ENCODE results near the gene SYNPR. TPM values are rescaled to one million over a fixed set of nuclear protein-coding genes. Genes with fewer than 3 reads are reported as not detected.

SYNPR gene
- total RNA-seq, 3 donors from 2014 or later = not detected

DNA sequence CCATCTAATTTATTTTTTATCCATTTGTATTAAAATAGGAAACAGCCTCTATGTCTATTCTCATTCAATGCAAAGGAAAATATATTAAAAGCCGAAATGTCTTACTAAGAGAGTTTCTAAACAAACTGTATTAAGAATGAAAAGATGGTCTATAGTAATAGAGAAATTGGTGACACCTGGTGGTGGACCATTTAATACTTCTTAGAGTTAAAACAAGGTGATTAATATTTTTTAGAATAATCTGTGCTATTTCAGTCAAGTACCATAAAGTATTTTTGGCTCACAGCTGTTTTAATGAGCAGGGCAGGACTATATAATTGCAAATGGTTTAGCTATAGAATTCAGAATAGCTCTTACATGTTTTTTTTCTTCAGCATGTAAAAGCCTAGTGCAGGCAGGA lies 55.7 kb downstream of the SYNPR start:
- Histone ChIP-seq H3K36me3 (no peaks in the 10 kb centered on the region), H3K27me3 (no peaks in the 10 kb centered on the region), H3K4me1 (no peaks in the 10 kb centered on the region), H3K27ac (no peak overlapping the region), H3K9me3 (no peaks in the 10 kb centered on the region), H3K4me3 (no peak overlapping the region)
- no peak for DNase-seq (ENCODE audit: low spot score in 2 of 2)
- intact Hi-C loops (cut with DNase I; ENCODE audit: low total_unique reads) = no loop called here
- TF ChIP-seq POLR2AphosphoS5 (IDR thresholded peaks at IDR 0.05) (no peak), POLR2A (IDR thresholded peaks at IDR 0.05) (no peak), CTCF (IDR thresholded peaks at IDR 0.05) (no peak)

GRCh38 chr3:63338351-63338750 lies 60.2 kb downstream of the SYNPR start:
- no peaks in the 10 kb centered on the region for H3K36me3 ChIP-seq
- H3K27ac ChIP-seq = no peak overlapping the region
- no peak for DNase-seq (ENCODE audit: low spot score in 2 of 2)
- no peak for TF ChIP-seq POLR2A (IDR thresholded peaks at IDR 0.05)
- no peak for TF ChIP-seq POLR2AphosphoS5 (IDR thresholded peaks at IDR 0.05)
- TF ChIP-seq CTCF (IDR thresholded peaks at IDR 0.05) = no peak
- no peak overlapping the region for H3K4me3 ChIP-seq
- no peaks in the 10 kb centered on the region for H3K27me3 ChIP-seq
- no peaks in the 10 kb centered on the region for H3K4me1 ChIP-seq
- H3K9me3 ChIP-seq = peaks cover 0 to 6% of the 10 kb centered on the region in 2 donors
- intact Hi-C loops (cut with DNase I; ENCODE audit: low total_unique reads) = no loop called here

- Histone ChIP-seq H3K36me3 (no peaks in the 10 kb centered on the region), H3K4me1 (no peaks in the 10 kb centered on the region), H3K27me3 (no peaks in the 10 kb centered on the region), H3K9me3 (peaks cover 0 to 6% of the 10 kb centered on the region in 2 donors), H3K27ac (no peak overlapping the region), H3K4me3 (no peak overlapping the region)
- TF ChIP-seq POLR2AphosphoS5 (IDR thresholded peaks at IDR 0.05) (no peak), POLR2A (IDR thresholded peaks at IDR 0.05) (no peak), CTCF (IDR thresholded peaks at IDR 0.05) (no peak)
- intact Hi-C loops (cut with DNase I; ENCODE audit: low total_unique reads) = no loop called here
- DNase-seq (ENCODE audit: low spot score in 2 of 2) = peak; percentile 40 to 65
These were observed 65.6 kb downstream of the SYNPR start for GRCh38 chr3:63343674-63344073.

GRCh38 chr3:63344661-63345060 lies 66.6 kb downstream of the SYNPR start:
- intact Hi-C loops (cut with DNase I; ENCODE audit: low total_unique reads) = no loop called here
- Histone ChIP-seq H3K27me3 (no peaks in the 10 kb centered on the region), H3K27ac (no peak overlapping the region), H3K4me3 (no peak overlapping the region), H3K9me3 (peaks cover 0 to 6% of the 10 kb centered on the region in 2 donors), H3K36me3 (no peaks in the 10 kb centered on the region), H3K4me1 (no peaks in the 10 kb centered on the region)
- no peak for DNase-seq (ENCODE audit: low spot score in 2 of 2)
- no peak for TF ChIP-seq CTCF (IDR thresholded peaks at IDR 0.05)
- TF ChIP-seq POLR2A (IDR thresholded peaks at IDR 0.05) = no peak
- TF ChIP-seq POLR2AphosphoS5 (IDR thresholded peaks at IDR 0.05) = no peak

DNA sequence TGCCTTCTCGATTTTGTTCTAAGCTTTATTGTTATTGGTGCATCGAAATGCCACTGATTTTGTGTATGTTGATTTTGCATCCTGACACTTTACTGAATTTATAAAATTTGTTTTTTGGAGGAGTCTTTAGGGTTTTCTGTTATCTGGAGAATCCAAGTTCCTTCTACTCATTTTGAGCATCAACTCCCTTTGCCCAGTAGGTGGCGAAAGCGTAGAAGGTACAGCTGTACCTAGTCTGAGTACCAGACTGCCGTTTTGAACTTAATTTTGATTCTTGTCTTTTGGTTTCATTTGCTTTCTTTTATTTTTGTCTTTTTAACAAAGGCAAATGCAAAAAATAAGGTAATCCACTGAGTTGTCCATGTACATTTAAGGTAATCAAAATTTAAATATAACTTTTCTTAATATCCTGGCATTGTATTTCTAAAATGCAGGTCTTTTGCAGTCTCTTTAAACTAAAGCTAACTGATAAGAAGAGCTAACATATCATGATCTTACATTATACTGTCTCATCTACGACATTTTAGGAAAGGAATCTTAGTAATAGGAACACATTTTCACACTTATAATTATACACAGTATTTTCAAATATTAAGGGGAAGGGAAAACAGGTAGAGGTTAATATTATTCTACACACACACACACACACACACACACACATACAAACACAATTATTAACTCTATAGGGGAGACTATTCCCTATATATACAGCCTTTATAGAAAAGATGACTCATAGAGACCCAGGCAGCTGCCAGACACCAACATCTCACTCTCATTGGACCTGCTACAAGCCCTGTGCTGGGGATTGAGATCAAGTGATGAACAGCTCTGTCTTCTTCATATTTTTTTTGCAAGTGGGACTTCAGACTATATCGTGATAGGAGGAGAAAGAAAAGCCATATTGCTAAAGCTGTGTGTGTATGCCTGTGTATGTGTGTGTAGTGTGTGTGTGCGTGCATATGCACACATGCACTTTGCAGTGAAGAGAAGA lies 71.8 kb downstream of the SYNPR start:
- Histone ChIP-seq H3K27me3 (peaks cover 0 to 4% of the 10 kb centered on the region in 2 donors), H3K36me3 (no peaks in the 10 kb centered on the region), H3K9me3 (no peaks in the 10 kb centered on the region), H3K4me3 (no peak overlapping the region), H3K27ac (no peak overlapping the region), H3K4me1 (no peaks in the 10 kb centered on the region)
- peak in 2 of 3 donors; percentile 56 to 71 for TF ChIP-seq CTCF (IDR thresholded peaks at IDR 0.05)
- no peak for TF ChIP-seq POLR2A (IDR thresholded peaks at IDR 0.05)
- TF ChIP-seq POLR2AphosphoS5 (IDR thresholded peaks at IDR 0.05) = no peak
- intact Hi-C loops (cut with DNase I; ENCODE audit: low total_unique reads) = no loop called here
- DNase-seq (ENCODE audit: low spot score in 2 of 2) = no peak
